Hepatocyte (in vitro differentiated cells): ENCODE data around the gene TNFSF4. TPM values are rescaled to one million over a fixed set of nuclear protein-coding genes. Genes with fewer than 3 reads are reported as not detected.

Experiments used
- DNase-seq: peaks from one replicate; pipeline ENCODE4 v3.0.0-alpha.2; 2016; ENCODE audit warnings: low spot score
- H2AFZ ChIP-seq: fragments of 200-600 bp; sonication (generic); 2 replicates; pipeline ENCODE4 v1.6.0; 2016; ENCODE audit warnings: antibody characterized with exemption, mild to moderate bottlenecking
- H3K27ac ChIP-seq: fragments of 200-600 bp; sonication (generic); 2 replicates; pipeline ENCODE4 v1.5.1; 2016; ENCODE audit warnings: mild to moderate bottlenecking
- H3K27me3 ChIP-seq: fragments of 200-600 bp; sonication (generic); 2 replicates; pipeline ENCODE4 v1.6.1; 2016
- H3K36me3 ChIP-seq: fragments of 200-600 bp; sonication (generic); replicated peaks from 2 replicates; pipeline ENCODE4 v1.5.1; 2016; ENCODE audit warnings: low read depth; ENCODE audit not compliant: insufficient read depth
- H3K4me1 ChIP-seq: fragments of 200-600 bp; sonication (generic); 2 replicates; pipeline ENCODE4 v1.5.1; 2016; ENCODE audit warnings: mild to moderate bottlenecking, moderate library complexity; ENCODE audit not compliant: insufficient read depth
- H3K4me2 ChIP-seq: fragments of 200-600 bp; sonication (generic); 2 replicates; pipeline ENCODE4 v1.6.0; 2016
- H3K4me3 ChIP-seq: fragments of 200-600 bp; sonication (generic); 2 replicates; pipeline ENCODE4 v1.5.1; 2016; ENCODE audit warnings: mild to moderate bottlenecking
- H3K79me2 ChIP-seq: fragments of 200-600 bp; sonication (generic); 2 replicates; pipeline ENCODE4 v1.6.0; 2017; ENCODE audit warnings: mild to moderate bottlenecking
- H3K9me2 ChIP-seq: fragments of 200-600 bp; sonication (generic); replicated peaks from 2 replicates; pipeline ENCODE4 v1.6.0; 2017; ENCODE audit warnings: mild to moderate bottlenecking; ENCODE audit not compliant: insufficient read depth
- H3K9me3 ChIP-seq: fragments of 200-600 bp; sonication (generic); 2 replicates; pipeline ENCODE4 v1.5.1; 2016; ENCODE audit warnings: low read depth, mild to moderate bottlenecking
- H4K20me1 ChIP-seq: fragments of 200-600 bp; sonication (generic); 2 replicates; pipeline ENCODE4 v1.6.0; 2016; ENCODE audit warnings: mild to moderate bottlenecking; ENCODE audit not compliant: insufficient read depth, poor library complexity, severe bottlenecking
- CTCF ChIP-seq: fragments of 200-600 bp; sonication (generic); IDR thresholded peaks from 2 replicates; pipeline ENCODE4 v1.5.1; 2016; ENCODE audit warnings: antibody characterized with exemption, mild to moderate bottlenecking; ENCODE audit not compliant: poor library complexity
- EZH2 ChIP-seq: fragments of 200-600 bp; sonication (generic); IDR thresholded peaks from 2 replicates; pipeline ENCODE4 v1.6.1; 2016; ENCODE audit warnings: antibody characterized with exemption, mild to moderate bottlenecking, borderline replicate concordance
- EZH2phosphoT487 ChIP-seq: fragments of 200-600 bp; sonication (generic); IDR thresholded peaks from one replicate; pipeline ENCODE4 v1.6.1; 2018; ENCODE audit warnings: antibody characterized with exemption, mild to moderate bottlenecking, low read depth, moderate library complexity; ENCODE audit not compliant: unreplicated experiment, severe bottlenecking
- WGBS: methylation state at CpG from one replicate; pipeline ENCODE4 v1.1.6; 2016; ENCODE audit warnings: low lambda C conversion rate; ENCODE audit errors: missing lambda C conversion rate; 5-methylcytosine and 5-hydroxymethylcytosine counted together
- polyA plus RNA-seq: library from polyadenylated mRNA; unstranded; fragments of >200 nt; fragmentation: Nextera tagmentation; extraction: Ambion mirVana; gene quantifications from 2 replicates; pipeline ENCODE4 v1.2.1, GENCODE V29; 2016
- total RNA-seq: library from RNA; depleted of rRNA; stranded (reverse); fragments of >200 nt; gene quantifications from 2 replicates; pipeline ENCODE4 v1.2.3, GENCODE V29; 2014

Gene TNFSF4
- total RNA-seq = 2.6 and 3.9 TPM in 2 replicates
- polyA plus RNA-seq = 0.80 and 1.9 TPM in 2 replicates

DNA sequence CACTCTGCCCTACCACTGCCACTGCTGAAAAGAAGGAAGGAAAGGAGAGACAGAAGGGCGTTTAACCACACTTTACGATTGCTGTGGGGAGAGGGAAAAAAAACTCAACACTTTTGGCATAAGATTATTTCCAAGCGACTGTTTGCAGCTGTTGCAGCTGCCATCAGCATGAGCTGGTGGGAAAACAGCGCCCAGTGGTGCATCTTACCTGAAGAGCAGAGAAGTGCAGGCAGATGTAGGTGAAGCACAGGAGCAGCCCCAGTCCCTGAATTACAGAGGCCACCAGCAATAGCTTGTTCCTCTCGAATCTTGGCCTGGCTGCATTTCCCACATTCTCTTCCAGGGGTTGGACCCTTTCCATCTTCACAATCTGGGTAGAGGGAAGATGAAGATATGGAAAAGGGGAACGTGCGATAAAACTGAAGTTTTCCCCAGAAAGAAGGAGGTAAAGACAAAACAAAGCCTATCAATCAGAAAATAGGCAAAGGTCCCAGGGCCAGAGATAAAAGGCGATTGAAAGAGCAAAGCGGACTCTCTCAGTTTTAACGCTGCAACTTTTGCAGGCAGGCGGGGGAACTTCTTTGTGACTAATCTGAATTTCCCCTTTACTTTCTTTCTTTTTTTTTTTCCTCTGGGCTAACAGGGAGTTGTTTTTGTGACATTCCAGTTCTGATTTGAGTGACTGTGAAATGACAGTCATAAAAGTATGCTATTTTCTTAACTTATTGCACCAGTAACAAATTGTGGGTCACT lies at the start of gene TNFSF4:
Gene TNFSF4, minus strand, starts transcription at position 516 of the 753 bp plus-strand sequence. Its CDS starts 155 bp downstream, at position 361.
- peaks cover 26% of the 10 kb centered on the region for H3K4me1 ChIP-seq
- no peak for TF ChIP-seq EZH2phosphoT487
- no peak for TF ChIP-seq CTCF
- TF ChIP-seq EZH2 = no peak
- WGBS = 55% methylated on average over 11 of the region's 11 CpGs
- no peak within 1 kb of the TSS for H3K4me3 ChIP-seq
- H3K79me2 ChIP-seq = no peaks in the 10 kb centered on the region
- H2AFZ ChIP-seq = no peak within 1 kb of the TSS
- peak within 1 kb of the TSS; percentile 53 for H3K4me2 ChIP-seq
- no peak within 1 kb of the TSS for H3K27ac ChIP-seq
- H3K9me3 ChIP-seq = no peaks in the 10 kb centered on the region
- no peaks in the 10 kb centered on the region for H4K20me1 ChIP-seq
- no peak for DNase-seq
- H3K36me3 ChIP-seq = no peaks in the 10 kb centered on the region
- H3K9me2 ChIP-seq = no peaks in the 10 kb centered on the region
- H3K27me3 ChIP-seq = no peaks in the 10 kb centered on the region

- Histone ChIP-seq H3K4me1 (no peaks in the 10 kb centered on the region), H4K20me1 (no peaks in the 10 kb centered on the region), H3K79me2 (no peaks in the 10 kb centered on the region), H3K36me3 (no peaks in the 10 kb centered on the region), H2AFZ (no peak overlapping the region), H3K4me3 (no peak overlapping the region), H3K9me3 (no peaks in the 10 kb centered on the region), H3K27me3 (no peaks in the 10 kb centered on the region), H3K9me2 (no peaks in the 10 kb centered on the region), H3K4me2 (no peak overlapping the region), H3K27ac (no peak overlapping the region)
- peak; percentile 33 for DNase-seq
- WGBS = 44% methylated on average over 3 of the region's 3 CpGs
- TF ChIP-seq EZH2 (no peak), CTCF (peak; percentile 62)
Observed at GRCh38 chr1:173255214-173255813, 48.2 kb upstream of the TNFSF4 start.

DNA sequence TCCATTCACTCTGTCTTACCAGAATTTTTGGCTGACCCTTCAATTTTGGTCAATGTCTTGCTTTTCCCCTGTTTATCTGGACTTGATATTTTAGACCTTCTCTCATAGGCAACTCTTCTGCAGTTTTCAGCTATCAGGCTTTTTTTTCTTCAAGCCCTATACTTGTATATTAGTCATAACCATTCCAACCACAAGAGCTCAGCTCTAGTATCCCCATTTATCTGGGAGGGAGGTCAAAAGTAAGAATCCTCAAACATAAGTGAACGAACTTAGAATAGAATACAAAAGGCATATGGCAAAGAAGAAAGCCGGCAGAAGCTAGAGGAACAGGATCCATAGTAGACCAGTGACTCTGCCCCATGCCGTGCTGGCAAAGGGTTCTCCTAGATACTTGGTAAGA lies 45.9 kb upstream of the TNFSF4 start:
- H3K9me2 ChIP-seq = no peaks in the 10 kb centered on the region
- H3K36me3 ChIP-seq = no peaks in the 10 kb centered on the region
- no peak overlapping the region for H3K4me3 ChIP-seq
- no peaks in the 10 kb centered on the region for H3K4me1 ChIP-seq
- no peak for TF ChIP-seq EZH2phosphoT487
- no peak for TF ChIP-seq CTCF
- no peak overlapping the region for H3K4me2 ChIP-seq
- H4K20me1 ChIP-seq = no peaks in the 10 kb centered on the region
- no peaks in the 10 kb centered on the region for H3K9me3 ChIP-seq
- no peaks in the 10 kb centered on the region for H3K79me2 ChIP-seq
- H2AFZ ChIP-seq = no peak overlapping the region
- H3K27ac ChIP-seq = no peak overlapping the region
- 89% methylated on average over 3 of the region's 3 CpGs for WGBS
- no peaks in the 10 kb centered on the region for H3K27me3 ChIP-seq
- no peak for DNase-seq
